HEK293 (cell line): Measurements from ENCODE around the gene PRCC.
"Not testable (repeated sequence)": the region's sequence is repeated elsewhere in the genome, so short reads cannot be mapped to it uniquely, and the experiment has no call there.

Experiments used
- CTCF ChIA-PET: fragments of 350-600 bp; formaldehyde crosslinking; extraction: SDS; loops from one replicate; lab custom pipeline; 2021; ENCODE audit warnings: antibody characterized with exemption; lab: Yijun Ruan, JAX
- POLR2A ChIA-PET: fragments of 300-600 bp; formaldehyde crosslinking; extraction: SDS; loops from one replicate; lab custom pipeline; 2020; ENCODE audit warnings: antibody characterized with exemption, inconsistent platforms; lab: Yijun Ruan, JAX
- H3K27ac ChIP-seq: fragments of 200-500 bp; sonication (Bioruptor generic); 2 replicates; pipeline ENCODE4 v1.5.1; 2014; ENCODE audit warnings: low read depth, low read length, control low read depth, inconsistent platforms; ENCODE audit errors: extremely low read depth
- H3K36me3 ChIP-seq, 2 experiments: fragments of 200-500 bp in 1 of 2; sonication (Bioruptor generic) in 1 of 2; 1 replicate in 1 of 2; 2 replicates in 1 of 2; pipeline ENCODE4 v1.5.1; 2014 to 2017; ENCODE audit warnings: inconsistent platforms in 2 of 2, low read length in 2 of 2; ENCODE audit not compliant: control insufficient read depth in 2 of 2, insufficient read depth in 1 of 2
- H3K4me1 ChIP-seq: fragments of 200-500 bp; sonication (Bioruptor generic); 2 replicates; pipeline ENCODE4 v1.5.1; 2014; ENCODE audit warnings: mild to moderate bottlenecking, low read length, inconsistent platforms; ENCODE audit not compliant: control insufficient read depth, insufficient read depth
- H3K4me3 ChIP-seq: 2 replicates; pipeline ENCODE4 v1.5.1; 2011; ENCODE audit warnings: low read depth, mild to moderate bottlenecking, control low read depth, low read length, moderate library complexity
- H3K9me3 ChIP-seq: fragments of 200-500 bp; sonication (Bioruptor generic); 2 replicates; pipeline ENCODE4 v1.5.1; 2014; ENCODE audit warnings: low read depth, low read length, inconsistent platforms; ENCODE audit not compliant: control insufficient read depth, insufficient read depth
- CTCF ChIP-seq: fragments of 450-650 bp; formaldehyde crosslinking; IDR thresholded peaks from 2 replicates; pipeline ENCODE4 v1.5.1; 2016; ENCODE audit warnings: missing biosample characterization, missing genetic modification characterization
- FEZF1 ChIP-seq: fragments of 450-650 bp; formaldehyde crosslinking; IDR thresholded peaks from 2 replicates; pipeline ENCODE4 v1.5.1; 2016; ENCODE audit warnings: missing biosample characterization, missing genetic modification characterization
- ZBTB20 ChIP-seq: fragments of 450-650 bp; formaldehyde crosslinking; IDR thresholded peaks from 2 replicates; pipeline ENCODE4 v1.5.1; 2016; ENCODE audit warnings: missing biosample characterization, missing genetic modification characterization
- ZBTB21 ChIP-seq: fragments of 450-650 bp; formaldehyde crosslinking; IDR thresholded peaks from 2 replicates; pipeline ENCODE4 v1.5.1; 2017; ENCODE audit warnings: missing biosample characterization, missing genetic modification characterization
- ZNF133 ChIP-seq: fragments of 450-650 bp; formaldehyde crosslinking; IDR thresholded peaks from 2 replicates; pipeline ENCODE4 v1.5.1; 2016; ENCODE audit warnings: missing biosample characterization, missing genetic modification characterization
- ZNF18 ChIP-seq: fragments of 450-650 bp; formaldehyde crosslinking; IDR thresholded peaks from 2 replicates; pipeline ENCODE4 v1.5.1; 2016; ENCODE audit warnings: missing biosample characterization, missing genetic modification characterization
- ZNF324 ChIP-seq: fragments of 450-650 bp; formaldehyde crosslinking; IDR thresholded peaks from 2 replicates; pipeline ENCODE4 v1.5.1; 2016; ENCODE audit warnings: missing biosample characterization, missing genetic modification characterization
- ZNF335 ChIP-seq: fragments of 450-650 bp; formaldehyde crosslinking; conservative IDR thresholded peaks from 2 replicates; pipeline ENCODE4 v1.5.1; 2016; ENCODE audit warnings: missing biosample characterization, missing genetic modification characterization
- ZNF366 ChIP-seq: fragments of 450-650 bp; formaldehyde crosslinking; conservative IDR thresholded peaks from 2 replicates; pipeline ENCODE4 v1.5.1; 2016; ENCODE audit warnings: missing biosample characterization, missing genetic modification characterization
- ZNF449 ChIP-seq: fragments of 450-650 bp; formaldehyde crosslinking; IDR thresholded peaks from 2 replicates; pipeline ENCODE4 v1.5.1; 2017; ENCODE audit warnings: missing biosample characterization, mild to moderate bottlenecking, missing genetic modification characterization, moderate library complexity
- ZNF558 ChIP-seq: fragments of 450-650 bp; formaldehyde crosslinking; IDR thresholded peaks from 2 replicates; pipeline ENCODE4 v1.5.1; 2016; ENCODE audit warnings: missing biosample characterization, missing genetic modification characterization
- ZNF571 ChIP-seq: fragments of 450-650 bp; formaldehyde crosslinking; IDR thresholded peaks from 2 replicates; pipeline ENCODE4 v1.5.0; 2017; ENCODE audit warnings: missing biosample characterization, missing genetic modification characterization
- ZNF600 ChIP-seq: fragments of 450-650 bp; formaldehyde crosslinking; IDR thresholded peaks from 2 replicates; pipeline ENCODE4 v1.5.1; 2016; ENCODE audit warnings: missing biosample characterization, missing genetic modification characterization
- ZNF626 ChIP-seq: fragments of 450-650 bp; sonication (Bioruptor Pico); formaldehyde crosslinking; IDR thresholded peaks from 2 replicates; pipeline ENCODE4 v1.5.1; 2018; ENCODE audit warnings: missing biosample characterization, missing genetic modification characterization, inconsistent platforms
- ZNF843 ChIP-seq: fragments of 450-650 bp; formaldehyde crosslinking; IDR thresholded peaks from 2 replicates; pipeline ENCODE4 v1.5.1; 2016; ENCODE audit warnings: missing biosample characterization, missing genetic modification characterization
- ZSCAN23 ChIP-seq: fragments of 450-650 bp; formaldehyde crosslinking; IDR thresholded peaks from 2 replicates; pipeline ENCODE4 v1.5.1; 2016; ENCODE audit warnings: missing biosample characterization, missing genetic modification characterization
- ZSCAN5A ChIP-seq: fragments of 450-650 bp; formaldehyde crosslinking; IDR thresholded peaks from 2 replicates; pipeline ENCODE4 v1.5.1; 2016; ENCODE audit warnings: missing biosample characterization, missing genetic modification characterization

The PRCC gene

GRCh38 chr1:156760796-156761104, 6.6 kb upstream of the PRCC start:
- ChIA-PET POLR2A (interaction anchor here (1.5 kb wide), 1 partner anchor 9 kb away, joined by 4 read pairs; the partner anchor contains the start of gene HDGF), CTCF (interaction anchor here (0.9 to 1.3 kb wide), 4 partner anchors 9 to 71 kb away, joined by 3 to 5 read pairs (median 4); no protein-coding TSS in a partner anchor)
- no peaks in the 10 kb centered on the region for H3K9me3 ChIP-seq
- TF ChIP-seq ZNF558 (no peak), ZNF600 (tag by site-specific recombination) (no peak), ZNF571 (tag by site-specific recombination) (no peak), ZNF324 (no peak)
- H3K4me1 ChIP-seq: no peaks in the 10 kb centered on the region
- H3K36me3 ChIP-seq: no peaks in the 10 kb centered on the region
- H3K4me3 ChIP-seq: no peak overlapping the region
- H3K27ac ChIP-seq: no peak overlapping the region

GRCh38 chr1:156765136-156765535, 2.2 kb upstream of the PRCC start:
- H3K27ac ChIP-seq, H3K9me3 ChIP-seq, H3K4me1 ChIP-seq: not testable (repeated sequence)
- peaks cover 0 to 15% of the 10 kb centered on the region in 2 experiments; a peak in 2 of 3 replicates for H3K36me3 ChIP-seq
- peak; percentile 72 for TF ChIP-seq ZNF366 (tag by site-specific recombination)
- TF ChIP-seq, all 188 proteins: peak for 1; not testable (repeated sequence) for 187
- ChIA-PET POLR2A (interaction anchor here (0.6 to 1.8 kb wide), 5 partner anchors 9 to 71 kb away, joined by 3 to 4 read pairs (median 3); partner anchors contain the start of genes ISG20L2, METTL25B and MRPL24), CTCF (interaction anchor here (0.6 to 5.0 kb wide), 2 partner anchors 38 to 383 kb away, joined by 5 to 28 read pairs; partner anchors contain the start of genes ISG20L2 and METTL25B)
- H3K4me3 ChIP-seq: not testable (repeated sequence)

- Histone ChIP-seq H3K9me3 (no peaks in the 10 kb centered on the region), H3K27ac (no peak overlapping the region), H3K4me1 (no peaks in the 10 kb centered on the region), H3K4me3 (no peak overlapping the region), H3K36me3 (peaks cover 4 to 20% of the 10 kb centered on the region in 2 experiments; a peak in 2 of 3 replicates)
- TF ChIP-seq ZSCAN23 (tag by site-specific recombination) (no peak), ZNF449 (tag by site-specific recombination) (no peak), ZSCAN5A (no peak), ZBTB20 (tag by site-specific recombination) (no peak), ZNF18 (no peak)
- ChIA-PET POLR2A (interaction anchor here (1.4 to 3.9 kb wide), 2 partner anchors 25 to 37 kb away, joined by 3 to 110 read pairs; partner anchors contain the start of genes ISG20L2, METTL25B and MRPL24), CTCF (interaction anchor here (2.2 to 5.0 kb wide), 3 partner anchors 38 to 95 kb away, joined by 8 to 28 read pairs (median 10); partner anchors contain the start of genes ISG20L2, METTL25B and NTRK1)
Measured at GRCh38 chr1:156765666-156766065, 1.7 kb upstream of the PRCC start.

GRCh38 chr1:156766298-156767100, 836 bp upstream of the PRCC start:
- Histone ChIP-seq H3K27ac (peak overlapping the region; percentile 42), H3K9me3 (no peaks in the 10 kb centered on the region), H3K36me3 (peaks cover 4 to 29% of the 10 kb centered on the region in 2 experiments; a peak in 2 of 3 replicates), H3K4me3 (peak overlapping the region; percentile 45), H3K4me1 (peaks cover 4% of the 10 kb centered on the region; the same call in 1 of the 2 replicates)
- ChIA-PET CTCF (interaction anchor here (0.8 to 5.0 kb wide), 6 partner anchors 10 to 94 kb away, joined by 3 to 28 read pairs (median 6); partner anchors contain the start of genes ISG20L2, METTL25B and NTRK1), POLR2A (interaction anchor here (0.5 to 3.9 kb wide), 14 partner anchors 10 to 93 kb away, joined by 3 to 110 read pairs (median 6); partner anchors contain the start of genes HDGF, ISG20L2, METTL25B and MRPL24)
- TF ChIP-seq ZNF133 (tag by site-specific recombination): no peak
- TF ChIP-seq ZNF335 (tag by site-specific recombination): peak; percentile 7; the same call in 1 of the 2 replicates
- TF ChIP-seq ZNF626: no peak
- TF ChIP-seq ZNF600 (tag by site-specific recombination): peak; percentile 50
- TF ChIP-seq ZNF843: no peak
- peak; percentile 61; the same call in 1 of the 2 replicates for TF ChIP-seq CTCF (tag by site-specific recombination)
- 0 out of 2 replicates have a peak, but pooled peaks have one; percentile 55 for TF ChIP-seq ZBTB21
- peak; percentile 54; the same call in 1 of the 2 replicates for TF ChIP-seq FEZF1 (tag by site-specific recombination)
